Inferior parietal cortex (tissue), 1 donor: Measurements from ENCODE around the gene SPP2.

Experiments used
- DNase-seq: peaks from one replicate; pipeline ENCODE4 v3.0.0-alpha.2; 2016; ENCODE audit errors: extremely low spot score

SPP2 gene

GRCh38 chr2:234091883-234092282 is 41.4 kb downstream of the SPP2 start:
- DNase-seq = no peak

GRCh38 chr2:234092344-234092743 is 41.8 kb downstream of the SPP2 start:
- DNase-seq = no peak

- DNase-seq = no peak
These were observed 44.8 kb downstream of the SPP2 start for GRCh38 chr2:234095301-234095700.

DNA sequence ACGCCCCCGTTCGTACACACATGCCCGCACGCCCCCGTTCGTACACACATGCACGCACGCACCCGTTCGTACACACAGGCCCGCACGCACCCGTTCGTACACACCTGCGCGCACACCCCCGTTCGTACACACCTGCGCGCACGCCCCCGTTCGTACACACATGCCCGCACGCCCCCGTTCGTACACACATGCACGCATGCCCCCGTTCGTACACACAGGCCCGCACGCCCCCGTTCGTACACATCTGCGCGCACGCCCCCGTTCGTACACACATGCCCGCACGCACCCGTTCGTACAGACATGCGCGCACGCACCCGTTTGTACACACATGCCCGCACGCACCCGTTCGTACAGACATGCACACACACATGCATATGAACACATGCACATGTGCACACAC is 45.7 kb downstream of the SPP2 start:
- DNase-seq = no peak

DNA sequence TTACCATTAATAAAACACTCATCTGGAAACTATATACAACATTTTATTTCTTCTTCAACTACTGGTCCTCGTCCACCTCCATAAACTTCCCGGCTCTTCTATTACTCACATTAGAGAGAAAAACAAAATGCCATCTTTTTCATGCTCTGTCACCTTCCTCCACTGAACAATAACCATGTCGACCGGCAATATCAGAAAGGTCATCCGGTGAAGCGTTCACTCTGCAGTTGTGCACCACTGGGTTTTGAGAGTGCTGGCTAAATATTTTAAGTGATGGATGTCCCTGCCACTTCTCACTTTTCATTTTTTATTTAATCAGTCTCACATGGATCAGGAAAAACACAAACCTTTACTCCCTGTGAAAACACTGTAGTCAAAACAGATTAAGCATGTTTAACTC is 48.2 kb downstream of the SPP2 start:
- DNase-seq = no peak

DNA sequence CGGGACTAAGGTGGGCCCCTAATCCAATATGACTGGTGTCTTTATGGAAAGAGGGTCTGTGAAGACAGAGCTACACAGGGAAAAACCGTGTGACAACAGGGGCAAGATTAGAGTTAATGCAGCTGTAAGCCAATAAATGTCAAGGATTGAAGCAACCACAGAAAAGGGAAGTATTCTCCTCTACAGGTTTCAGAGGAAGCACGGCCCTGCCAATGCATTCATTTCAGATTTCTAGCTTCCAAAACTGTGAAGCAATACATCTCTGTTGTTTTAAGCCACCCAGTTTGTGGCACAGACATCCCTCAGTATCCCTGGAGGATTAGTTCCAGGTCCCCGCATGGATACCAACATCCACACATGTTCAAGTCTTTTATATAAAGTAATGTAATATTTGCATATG is 48.8 kb downstream of the SPP2 start:
- no peak for DNase-seq

GRCh38 chr2:234100686-234101085 is 50.2 kb downstream of the SPP2 start:
- DNase-seq = no peak

GRCh38 chr2:234102112-234102511 is 51.6 kb downstream of the SPP2 start:
- DNase-seq = no peak

DNA sequence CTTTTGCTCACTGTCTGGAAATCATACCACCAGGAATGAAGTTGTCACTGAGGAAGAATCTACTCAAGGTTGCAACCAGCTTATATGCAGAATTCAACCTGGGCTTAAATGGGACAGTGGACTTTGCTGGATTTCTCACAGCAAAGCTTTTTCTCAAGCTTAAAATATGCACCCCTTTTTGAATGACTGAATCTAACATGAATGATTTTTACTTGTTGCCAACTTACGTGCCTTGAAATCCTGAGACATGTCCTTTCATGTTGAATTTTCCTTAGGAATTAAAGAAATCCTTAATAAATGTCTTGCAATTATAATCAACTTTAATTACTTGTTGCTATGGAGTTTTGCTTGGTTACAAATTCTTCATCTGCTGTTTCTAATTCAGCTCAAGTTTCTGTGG is 57.4 kb downstream of the SPP2 start:
- DNase-seq = no peak

DNA sequence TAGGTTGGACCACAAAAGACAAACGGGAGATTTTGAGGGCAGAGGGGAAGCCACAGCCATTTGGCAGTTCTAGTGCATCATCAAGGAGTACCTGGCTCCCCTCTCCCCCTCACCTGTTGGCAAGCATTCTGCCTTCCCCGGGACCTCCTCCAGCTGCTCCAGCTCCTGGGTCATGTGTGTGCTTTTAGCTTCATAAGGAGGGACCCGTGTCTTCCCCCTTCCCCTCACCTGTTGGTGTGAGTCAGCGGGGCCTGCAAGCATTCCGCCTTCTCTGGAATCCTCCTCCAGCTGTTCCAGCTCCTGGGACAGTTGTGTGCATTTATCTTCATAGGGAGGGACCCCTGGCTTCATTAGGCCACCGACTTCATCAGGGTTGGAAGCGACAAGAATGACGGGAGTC is 58.8 kb downstream of the SPP2 start:
- no peak for DNase-seq

GRCh38 chr2:234110219-234110618 is 59.7 kb downstream of the SPP2 start:
- no peak for DNase-seq

DNA sequence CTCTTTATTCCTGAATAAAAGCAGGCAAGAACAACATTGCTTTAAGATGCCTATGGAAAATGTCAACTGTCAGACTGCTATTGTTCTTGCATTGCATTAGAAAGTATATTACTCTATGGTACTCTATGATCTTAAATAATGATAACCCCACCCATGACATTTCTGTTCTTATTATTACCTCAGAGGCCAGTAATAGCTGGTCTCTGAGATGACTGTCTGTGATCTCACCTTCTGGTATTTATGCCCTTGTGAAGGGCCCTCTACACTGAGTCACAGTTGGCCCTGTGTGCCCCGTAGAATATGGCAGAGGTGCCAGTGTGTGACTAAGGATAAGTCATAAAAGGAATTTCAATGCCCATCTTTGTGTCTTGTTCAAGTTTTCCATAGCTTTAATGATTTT is 61.0 kb downstream of the SPP2 start:
- no peak for DNase-seq

GRCh38 chr2:234116010-234116409 is 65.5 kb downstream of the SPP2 start:
- no peak for DNase-seq

GRCh38 chr2:234121999-234122398 is 71.5 kb downstream of the SPP2 start:
- no peak for DNase-seq

GRCh38 chr2:234125451-234126145 is 75.1 kb downstream of the SPP2 start:
- no peak for DNase-seq

GRCh38 chr2:234126146-234126470 is 75.6 kb downstream of the SPP2 start:
- DNase-seq = no peak
